ENCODE data around the gene TRIM27.

- TF ChIP-seq CTCF (IDR thresholded peaks at IDR 0.05; ENCODE audit: borderline replicate concordance, extremely low read depth, low read length, poor library complexity, severe bottlenecking) (no peak), EZH2 (IDR thresholded peaks at IDR 0.05; ENCODE audit: borderline replicate concordance, low read depth, low read length, severe bottlenecking) (no peak)
These were observed 42.6 kb downstream of the TRIM27 start for GRCh38 chr6:28880894-28881780.
